PFSK-1 (cell line): ENCODE results near the gene MMP3.

ENCODE experiments used
- FOXP2 ChIP-seq: optimal IDR thresholded peaks from 2 replicates; pipeline ENCODE3; 2011; ENCODE audit warnings: borderline replicate concordance, control low read depth, inconsistent platforms; ENCODE audit not compliant: insufficient read depth; ENCODE audit errors: extremely low read length, extremely low read depth
- POLR2AphosphoS5 ChIP-seq: IDR thresholded peaks from 2 replicates; pipeline ENCODE4 v1.6.1; 2012; ENCODE audit warnings: low read depth, mild to moderate bottlenecking, control low read depth, low read length, moderate library complexity
- REST ChIP-seq, 2 experiments: IDR thresholded peaks; 2 replicates each; pipeline versions ENCODE4 v1.6.1 to v1.8.0; 2011 to 2012; ENCODE audit warnings: low read depth in 2 of 2, low read length in 2 of 2, control low read depth in 1 of 2, inconsistent platforms in 1 of 2, mild to moderate bottlenecking in 1 of 2, moderate library complexity in 1 of 2; ENCODE audit not compliant: insufficient read depth in 1 of 2
- SIN3A ChIP-seq: IDR thresholded peaks from 2 replicates; pipeline ENCODE4 v1.6.1; 2012; ENCODE audit warnings: mild to moderate bottlenecking, low read length, moderate library complexity, borderline replicate concordance; ENCODE audit not compliant: insufficient read depth
- TAF1 ChIP-seq: IDR thresholded peaks from 2 replicates; pipeline ENCODE4 v1.6.1; 2012; ENCODE audit warnings: low read length, control low read depth, borderline replicate concordance; ENCODE audit not compliant: insufficient read depth

MMP3 gene

GRCh38 chr11:102836290-102836875 lies 7.0 kb downstream of the MMP3 start:
- TF ChIP-seq POLR2AphosphoS5 (no peak), REST (IDR thresholded peaks at IDR 0.05; ENCODE audit: insufficient read depth in 1 of 2, low read depth in 2 of 2, low read length in 2 of 2) (no peak), FOXP2 (no peak), TAF1 (no peak), SIN3A (no peak)

GRCh38 chr11:102833731-102834130 lies 9.7 kb downstream of the MMP3 start:
- TF ChIP-seq SIN3A: no peak
- TF ChIP-seq TAF1: no peak
- no peak for TF ChIP-seq REST (IDR thresholded peaks at IDR 0.05; ENCODE audit: insufficient read depth in 1 of 2, low read depth in 2 of 2, low read length in 2 of 2)

- TF ChIP-seq FOXP2 (no peak), TAF1 (no peak), REST (IDR thresholded peaks at IDR 0.05; ENCODE audit: insufficient read depth in 1 of 2, low read depth in 2 of 2, low read length in 2 of 2) (no peak), SIN3A (no peak), POLR2AphosphoS5 (no peak)
These were observed 10.8 kb downstream of the MMP3 start for GRCh38 chr11:102832612-102833011.

GRCh38 chr11:102831489-102832440 lies 11.6 kb downstream of the MMP3 start:
- TF ChIP-seq POLR2AphosphoS5 (no peak), SIN3A (no peak), TAF1 (no peak), REST (IDR thresholded peaks at IDR 0.05; ENCODE audit: insufficient read depth in 1 of 2, low read depth in 2 of 2, low read length in 2 of 2) (no peak)
